ENCODE data around the gene FBXO31.

The FBXO31 gene

DNA sequence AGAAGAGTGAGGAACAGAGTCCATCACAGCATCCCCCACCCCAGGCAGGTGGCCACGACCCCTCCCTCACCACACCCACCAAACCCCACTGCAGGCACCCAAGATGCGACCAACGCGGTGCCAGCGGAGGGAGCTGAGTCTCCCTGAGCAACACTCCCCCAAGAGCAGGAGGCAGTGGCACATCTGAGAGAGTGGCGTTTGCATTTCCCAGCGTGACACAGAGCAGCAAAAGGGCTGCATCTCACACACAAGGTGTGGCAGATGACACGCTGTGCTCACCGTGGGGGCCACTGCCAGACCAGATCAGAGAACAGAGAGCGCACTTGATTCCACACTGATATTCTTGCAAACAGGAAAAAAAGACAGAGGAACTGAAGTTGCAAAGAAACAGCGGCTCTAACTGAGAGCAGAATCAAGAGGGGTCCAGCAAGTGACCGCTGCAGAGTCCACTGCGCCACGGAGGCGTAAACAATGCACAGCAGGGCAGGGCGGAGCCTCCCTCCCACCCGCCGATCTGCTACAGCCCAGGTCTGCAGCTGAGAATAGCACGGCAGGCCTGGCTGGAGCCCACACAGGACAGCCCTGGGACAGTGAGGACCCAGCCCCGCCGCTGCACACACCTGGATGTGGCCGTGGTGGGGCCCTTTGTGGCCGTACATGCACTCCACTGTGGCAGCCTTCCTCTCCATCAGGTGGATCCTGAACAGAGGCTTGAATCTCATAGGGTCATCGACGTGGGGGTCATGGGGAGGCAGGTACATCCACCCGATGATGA is 40.4 kb downstream of the FBXO31 start:
- H3K4me3 ChIP-seq (ENCODE audit: low read depth, low read length), result no peak overlapping the region
- H3K9me3 ChIP-seq (ENCODE audit: control insufficient read depth, insufficient read depth, low read depth, low read length), result no peaks in the 10 kb centered on the region
- H3K4me1 ChIP-seq (ENCODE audit: control insufficient read depth, insufficient read depth, low read length), result no peaks in the 10 kb centered on the region
- no peak overlapping the region for H3K27ac ChIP-seq (ENCODE audit: extremely low read depth, low read depth, low read length)
- H3K36me3 ChIP-seq (ENCODE audit: control insufficient read depth in 2 of 2, insufficient read depth in 1 of 2, low read length in 2 of 2), result peaks cover 0 to 69% of the 10 kb centered on the region in 2 experiments; a peak in 2 of 3 replicates
- ChIA-PET CTCF (no interaction called here), POLR2A (no interaction called here)
- TF ChIP-seq, protein P1, sequence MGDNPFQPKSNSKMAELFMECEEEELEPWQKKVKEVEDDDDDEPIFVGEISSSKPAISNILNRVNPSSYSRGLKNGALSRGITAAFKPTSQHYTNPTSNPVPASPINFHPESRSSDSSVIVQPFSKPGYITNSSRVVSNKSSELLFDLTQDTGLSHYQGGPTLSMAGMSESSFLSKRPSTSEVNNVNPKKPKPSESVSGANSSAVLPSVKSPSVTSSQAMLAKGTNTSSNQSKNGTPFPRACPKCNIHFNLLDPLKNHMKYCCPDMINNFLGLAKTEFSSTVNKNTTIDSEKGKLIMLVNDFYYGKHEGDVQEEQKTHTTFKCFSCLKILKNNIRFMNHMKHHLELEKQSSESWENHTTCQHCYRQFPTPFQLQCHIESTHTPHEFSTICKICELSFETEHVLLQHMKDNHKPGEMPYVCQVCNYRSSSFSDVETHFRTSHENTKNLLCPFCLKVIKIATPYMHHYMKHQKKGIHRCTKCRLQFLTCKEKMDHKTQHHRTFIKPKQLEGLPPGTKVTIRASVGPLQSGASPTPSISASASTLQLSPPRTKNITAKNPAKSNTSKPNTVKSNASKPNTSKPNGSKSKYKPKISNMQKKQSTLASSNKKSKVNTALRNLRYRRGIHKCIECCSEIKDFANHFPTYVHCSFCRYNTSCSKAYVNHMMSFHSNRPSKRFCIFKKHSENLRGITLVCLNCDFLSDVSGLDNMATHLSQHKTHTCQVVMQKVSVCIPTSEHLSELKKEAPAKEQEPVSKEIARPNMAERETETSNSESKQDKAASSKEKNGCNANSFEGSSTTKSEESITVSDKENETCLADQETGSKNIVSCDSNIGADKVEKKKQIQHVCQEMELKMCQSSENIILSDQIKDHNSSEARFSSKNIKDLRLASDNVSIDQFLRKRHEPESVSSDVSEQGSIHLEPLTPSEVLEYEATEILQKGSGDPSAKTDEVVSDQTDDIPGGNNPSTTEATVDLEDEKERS (tag by site-specific recombination; IDR thresholded peaks at IDR 0.05), result no peak
- peak; percentile 44; the same call in 1 of the 2 replicates for TF ChIP-seq ZIC2 (tag by site-specific recombination; IDR thresholded peaks at IDR 0.05)
- no peak for TF ChIP-seq ZNF114 (tag by site-specific recombination; IDR thresholded peaks at IDR 0.05)

DNA sequence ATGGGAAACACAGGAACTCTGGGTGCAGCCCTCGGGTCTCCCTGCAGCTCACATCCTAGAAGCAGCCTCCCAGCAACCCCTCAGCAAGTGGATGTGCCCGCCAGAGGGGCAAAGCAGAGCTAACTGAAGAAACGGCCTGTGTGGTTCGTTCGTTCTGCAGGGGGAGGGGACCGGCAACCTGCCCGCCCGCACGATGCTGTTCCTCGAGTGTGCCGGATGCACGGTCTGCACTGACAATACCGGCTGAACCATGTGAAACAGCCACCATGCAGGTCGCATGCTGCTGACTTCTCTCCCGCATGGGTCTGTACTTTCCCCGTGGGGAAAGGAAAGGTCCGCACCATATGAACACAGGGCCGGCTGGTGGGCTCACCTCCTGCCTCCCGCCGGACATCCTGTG is 41.1 kb downstream of the FBXO31 start:
- Histone ChIP-seq H3K9me3 (ENCODE audit: control insufficient read depth, insufficient read depth, low read depth, low read length) (no peaks in the 10 kb centered on the region), H3K4me1 (ENCODE audit: control insufficient read depth, insufficient read depth, low read length) (no peaks in the 10 kb centered on the region), H3K36me3 (ENCODE audit: control insufficient read depth in 2 of 2, insufficient read depth in 1 of 2, low read length in 2 of 2) (peaks cover 0 to 67% of the 10 kb centered on the region in 2 experiments; a peak in 2 of 3 replicates), H3K4me3 (ENCODE audit: low read depth, low read length) (no peak overlapping the region), H3K27ac (ENCODE audit: extremely low read depth, low read depth, low read length) (no peak overlapping the region)
- TF ChIP-seq ZNF560 (tag by site-specific recombination; IDR thresholded peaks at IDR 0.05; ENCODE audit: borderline replicate concordance) (no peak), CTCF (tag by site-specific recombination; IDR thresholded peaks at IDR 0.05) (no peak), ZNF510 (tag by site-specific recombination; IDR thresholded peaks at IDR 0.05; ENCODE audit: insufficient replicate concordance) (no peak), ZNF610 (tag by site-specific recombination; IDR thresholded peaks at IDR 0.05; ENCODE audit: borderline replicate concordance) (no peak), ZNF23 (tag by site-specific recombination; IDR thresholded peaks at IDR 0.05; ENCODE audit: borderline replicate concordance) (no peak), ZNF112 (tag by site-specific recombination; IDR thresholded peaks at IDR 0.05) (no peak), PRDM1 (tag by site-specific recombination; IDR thresholded peaks at IDR 0.05) (no peak), ZNF239 (tag by site-specific recombination; IDR thresholded peaks at IDR 0.05) (no peak), ZBTB6 (tag by site-specific recombination; IDR thresholded peaks at IDR 0.05) (no peak), ZNF423 (tag by site-specific recombination; IDR thresholded peaks at IDR 0.05) (no peak), ZNF776 (tag by site-specific recombination; IDR thresholded peaks at IDR 0.05; ENCODE audit: borderline replicate concordance) (no peak), ZNF341 (tag by site-specific recombination; IDR thresholded peaks at IDR 0.05; ENCODE audit: low read depth) (no peak), ZBTB7A (tag by site-specific recombination; IDR thresholded peaks at IDR 0.05; ENCODE audit: low read depth) (no peak)
- TF ChIP-seq, protein P2, sequence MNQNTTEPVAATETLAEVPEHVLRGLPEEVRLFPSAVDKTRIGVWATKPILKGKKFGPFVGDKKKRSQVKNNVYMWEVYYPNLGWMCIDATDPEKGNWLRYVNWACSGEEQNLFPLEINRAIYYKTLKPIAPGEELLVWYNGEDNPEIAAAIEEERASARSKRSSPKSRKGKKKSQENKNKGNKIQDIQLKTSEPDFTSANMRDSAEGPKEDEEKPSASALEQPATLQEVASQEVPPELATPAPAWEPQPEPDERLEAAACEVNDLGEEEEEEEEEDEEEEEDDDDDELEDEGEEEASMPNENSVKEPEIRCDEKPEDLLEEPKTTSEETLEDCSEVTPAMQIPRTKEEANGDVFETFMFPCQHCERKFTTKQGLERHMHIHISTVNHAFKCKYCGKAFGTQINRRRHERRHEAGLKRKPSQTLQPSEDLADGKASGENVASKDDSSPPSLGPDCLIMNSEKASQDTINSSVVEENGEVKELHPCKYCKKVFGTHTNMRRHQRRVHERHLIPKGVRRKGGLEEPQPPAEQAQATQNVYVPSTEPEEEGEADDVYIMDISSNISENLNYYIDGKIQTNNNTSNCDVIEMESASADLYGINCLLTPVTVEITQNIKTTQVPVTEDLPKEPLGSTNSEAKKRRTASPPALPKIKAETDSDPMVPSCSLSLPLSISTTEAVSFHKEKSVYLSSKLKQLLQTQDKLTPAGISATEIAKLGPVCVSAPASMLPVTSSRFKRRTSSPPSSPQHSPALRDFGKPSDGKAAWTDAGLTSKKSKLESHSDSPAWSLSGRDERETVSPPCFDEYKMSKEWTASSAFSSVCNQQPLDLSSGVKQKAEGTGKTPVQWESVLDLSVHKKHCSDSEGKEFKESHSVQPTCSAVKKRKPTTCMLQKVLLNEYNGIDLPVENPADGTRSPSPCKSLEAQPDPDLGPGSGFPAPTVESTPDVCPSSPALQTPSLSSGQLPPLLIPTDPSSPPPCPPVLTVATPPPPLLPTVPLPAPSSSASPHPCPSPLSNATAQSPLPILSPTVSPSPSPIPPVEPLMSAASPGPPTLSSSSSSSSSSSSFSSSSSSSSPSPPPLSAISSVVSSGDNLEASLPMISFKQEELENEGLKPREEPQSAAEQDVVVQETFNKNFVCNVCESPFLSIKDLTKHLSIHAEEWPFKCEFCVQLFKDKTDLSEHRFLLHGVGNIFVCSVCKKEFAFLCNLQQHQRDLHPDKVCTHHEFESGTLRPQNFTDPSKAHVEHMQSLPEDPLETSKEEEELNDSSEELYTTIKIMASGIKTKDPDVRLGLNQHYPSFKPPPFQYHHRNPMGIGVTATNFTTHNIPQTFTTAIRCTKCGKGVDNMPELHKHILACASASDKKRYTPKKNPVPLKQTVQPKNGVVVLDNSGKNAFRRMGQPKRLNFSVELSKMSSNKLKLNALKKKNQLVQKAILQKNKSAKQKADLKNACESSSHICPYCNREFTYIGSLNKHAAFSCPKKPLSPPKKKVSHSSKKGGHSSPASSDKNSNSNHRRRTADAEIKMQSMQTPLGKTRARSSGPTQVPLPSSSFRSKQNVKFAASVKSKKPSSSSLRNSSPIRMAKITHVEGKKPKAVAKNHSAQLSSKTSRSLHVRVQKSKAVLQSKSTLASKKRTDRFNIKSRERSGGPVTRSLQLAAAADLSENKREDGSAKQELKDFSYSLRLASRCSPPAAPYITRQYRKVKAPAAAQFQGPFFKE (tag by site-specific recombination; IDR thresholded peaks at IDR 0.05; ENCODE audit: borderline replicate concordance), result no peak
- TF ChIP-seq, protein P3, sequence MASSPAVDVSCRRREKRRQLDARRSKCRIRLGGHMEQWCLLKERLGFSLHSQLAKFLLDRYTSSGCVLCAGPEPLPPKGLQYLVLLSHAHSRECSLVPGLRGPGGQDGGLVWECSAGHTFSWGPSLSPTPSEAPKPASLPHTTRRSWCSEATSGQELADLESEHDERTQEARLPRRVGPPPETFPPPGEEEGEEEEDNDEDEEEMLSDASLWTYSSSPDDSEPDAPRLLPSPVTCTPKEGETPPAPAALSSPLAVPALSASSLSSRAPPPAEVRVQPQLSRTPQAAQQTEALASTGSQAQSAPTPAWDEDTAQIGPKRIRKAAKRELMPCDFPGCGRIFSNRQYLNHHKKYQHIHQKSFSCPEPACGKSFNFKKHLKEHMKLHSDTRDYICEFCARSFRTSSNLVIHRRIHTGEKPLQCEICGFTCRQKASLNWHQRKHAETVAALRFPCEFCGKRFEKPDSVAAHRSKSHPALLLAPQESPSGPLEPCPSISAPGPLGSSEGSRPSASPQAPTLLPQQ (tag by site-specific recombination; IDR thresholded peaks at IDR 0.05), result no peak
- POLR2A ChIA-PET, result no interaction called here
- CTCF ChIA-PET, result no interaction called here

All from HEK293 (cell line).